B cell (primary cell): ENCODE measurements around the gene PRPS1. TPM values are rescaled to one million over a fixed set of nuclear protein-coding genes. Genes with fewer than 3 reads are reported as not detected.
A peak's percentile ranks its signal among the peaks of the same experiment; 100 is the strongest.

Experiments used
- ATAC-seq: fragments of 200-7000 bp; cut with Tn5 transposase; one replicate; pipeline ENCODE4 v1.10.0; 2021; ENCODE audit warnings: low read depth, mild to moderate bottlenecking, moderate number of reproducible peaks, moderate library complexity
- CTCF ChIA-PET: fragments of 350-600 bp; sonication (Branson Sonifier 250); formaldehyde crosslinking; loops from one replicate; lab custom pipeline; 2021; ENCODE audit warnings: antibody characterized with exemption, inconsistent platforms; lab: Charles Lee
- POLR2A ChIA-PET: fragments of 350-600 bp; sonication (Branson Sonifier 250); formaldehyde crosslinking; loops from one replicate; lab custom pipeline; 2021; ENCODE audit warnings: antibody characterized with exemption; lab: Charles Lee
- DNase-seq: peaks from one replicate; pipeline ENCODE4 v3.0.0; 2013
- H2AFZ ChIP-seq: 2 replicates; pipeline ENCODE4 v1.6.1; 2012; ENCODE audit warnings: mild to moderate bottlenecking, low read depth, low read length; ENCODE audit not compliant: insufficient read depth, poor library complexity, severe bottlenecking
- H3K27ac ChIP-seq, 2 donors: 1 replicate in 1 of 2; 2 replicates in 1 of 2; pipeline ENCODE4 v1.5.1; 2012 to 2013; ENCODE audit warnings: low read length in 2 of 2, mild to moderate bottlenecking in 2 of 2, moderate library complexity in 1 of 2
- H3K27me3 ChIP-seq, 4 experiments: fragments of 200-600 bp in 1 of 4; sonication (generic) in 1 of 4; replicated peaks in 1 of 4; 1 replicate in 2 of 4; 2 replicates in 2 of 4; pipeline versions ENCODE4 v1.6.1 to v1.7.0; 2013 to 2016; ENCODE audit warnings: low read length in 3 of 4, mild to moderate bottlenecking in 2 of 4, mixed read lengths in 1 of 4, moderate library complexity in 1 of 4; ENCODE audit not compliant: insufficient read depth in 4 of 4, control insufficient read depth in 3 of 4; ENCODE audit errors: control extremely low read depth in 1 of 4
- H3K36me3 ChIP-seq, 2 experiments: replicated peaks in 1 of 2; 1 replicate in 1 of 2; 2 replicates in 1 of 2; pipeline versions ENCODE4 v1.6.1 to v1.7.1; 2013; ENCODE audit warnings: low read length in 1 of 2; ENCODE audit not compliant: insufficient read depth in 2 of 2, control insufficient read depth in 1 of 2; ENCODE audit errors: control extremely low read depth in 1 of 2, extremely low read depth in 1 of 2
- H3K4me1 ChIP-seq, 2 donors: fragments of 200-600 bp in 1 of 2; sonication (generic) in 1 of 2; 1 replicate in 1 of 2; 2 replicates in 1 of 2; pipeline versions ENCODE4 v1.5.1 to v1.6.1; 2013 to 2017; ENCODE audit warnings: low read length in 2 of 2; ENCODE audit not compliant: control insufficient read depth in 2 of 2, insufficient read depth in 2 of 2
- H3K4me2 ChIP-seq: replicated peaks from 2 replicates; pipeline ENCODE3; 2012; ENCODE audit warnings: mild to moderate bottlenecking, low read depth, low read length; ENCODE audit not compliant: poor library complexity, severe bottlenecking
- H3K4me3 ChIP-seq, 5 experiments: fragments of 200-600 bp in 1 of 5; sonication (generic) in 1 of 5; 1 replicate in 3 of 5; 2 replicates in 2 of 5; pipeline versions ENCODE4 v1.5.1 to v1.7.0; 2011 to 2016; ENCODE audit warnings: low read length in 4 of 5, mild to moderate bottlenecking in 4 of 5, low read depth in 2 of 5, control low read depth in 1 of 5, moderate library complexity in 1 of 5; ENCODE audit not compliant: insufficient read depth in 1 of 5; ENCODE audit errors: control extremely low read depth in 1 of 5, extremely low read depth in 1 of 5
- H3K79me2 ChIP-seq: fragments of 200-600 bp; sonication (generic); one replicate; pipeline ENCODE4 v1.6.0; 2016; ENCODE audit warnings: low read length; ENCODE audit not compliant: control insufficient read depth, insufficient read depth
- H3K9ac ChIP-seq: fragments of 200-600 bp; sonication (generic); 2 replicates; pipeline ENCODE4 v1.6.1; 2017; ENCODE audit warnings: mild to moderate bottlenecking, low read length, moderate library complexity
- H3K9me3 ChIP-seq, 3 donors: one replicate each; pipeline versions ENCODE4 v1.6.1 to v1.7.1; 2013; ENCODE audit warnings: low read length in 2 of 3; ENCODE audit not compliant: control insufficient read depth in 2 of 3, insufficient read depth in 1 of 3; ENCODE audit errors: control extremely low read depth in 1 of 3
- H4K20me1 ChIP-seq: 2 replicates; pipeline ENCODE4 v1.6.0; 2012; ENCODE audit warnings: mild to moderate bottlenecking, low read length; ENCODE audit not compliant: insufficient read depth, control insufficient read depth, poor library complexity, severe bottlenecking
- H3K27ac Mint-ChIP-seq: one replicate; pipeline ENCODE4 v1.8.0; 2021; ENCODE audit warnings: mixed read lengths
- H3K27me3 Mint-ChIP-seq: one replicate; pipeline ENCODE4 v1.8.0; 2021; ENCODE audit warnings: mixed read lengths
- H3K4me1 Mint-ChIP-seq: one replicate; pipeline ENCODE4 v1.8.0; 2021; ENCODE audit warnings: mixed read lengths
- H3K4me3 Mint-ChIP-seq: one replicate; pipeline ENCODE4 v1.8.0; 2021; ENCODE audit warnings: mixed read lengths
- H3K9me3 Mint-ChIP-seq: one replicate; pipeline ENCODE4 v1.8.0; 2022; ENCODE audit warnings: mixed read lengths; ENCODE audit not compliant: insufficient read depth
- EZH2 ChIP-seq: IDR thresholded peaks from 2 replicates; pipeline ENCODE4 v1.6.1; 2012; ENCODE audit warnings: borderline replicate concordance, low read depth, mild to moderate bottlenecking, moderate library complexity, low read length; ENCODE audit not compliant: insufficient read depth, poor library complexity, severe bottlenecking
- WGBS: methylation state at CpG from one replicate; pipeline ENCODE4 v1.1.5; 2013; ENCODE audit warnings: missing lambda C conversion rate; ENCODE audit not compliant: insufficient coverage; 5-methylcytosine and 5-hydroxymethylcytosine counted together
- intact Hi-C: fragments of 100-400 bp; cut with micrococcal nuclease; formaldehyde crosslinking; loops from one replicate; pipeline ENCODE4 v1.10.0; 2022
- polyA plus RNA-seq: library from polyadenylated mRNA; depleted of rRNA; stranded (reverse); fragments of >200 nt; gene quantifications from 2 replicates; pipeline ENCODE4 v1.2.3, GENCODE V29; 2012
- total RNA-seq, 2 donors: library from RNA; stranded (reverse); fragments of 120-200 nt in 1 of 2; gene quantifications; 1 replicate in 1 of 2; 2 replicates in 1 of 2; pipeline versions ENCODE4 v1.2.3 to v1.2.4, GENCODE V29; 2013 to 2022
- TF ChIP-seq, protein P1 (sequence below): fragments of 200-600 bp; IDR thresholded peaks from one replicate; pipeline ENCODE4 v1.8.0; 2022; ENCODE audit warnings: antibody characterized with exemption, mild to moderate bottlenecking

Gene PRPS1
- total and polyA plus RNA-seq, 2 donors (not counting 1 experiment from before 2014, with no cell fraction given) = 42.2 to 52.1 TPM

DNA sequence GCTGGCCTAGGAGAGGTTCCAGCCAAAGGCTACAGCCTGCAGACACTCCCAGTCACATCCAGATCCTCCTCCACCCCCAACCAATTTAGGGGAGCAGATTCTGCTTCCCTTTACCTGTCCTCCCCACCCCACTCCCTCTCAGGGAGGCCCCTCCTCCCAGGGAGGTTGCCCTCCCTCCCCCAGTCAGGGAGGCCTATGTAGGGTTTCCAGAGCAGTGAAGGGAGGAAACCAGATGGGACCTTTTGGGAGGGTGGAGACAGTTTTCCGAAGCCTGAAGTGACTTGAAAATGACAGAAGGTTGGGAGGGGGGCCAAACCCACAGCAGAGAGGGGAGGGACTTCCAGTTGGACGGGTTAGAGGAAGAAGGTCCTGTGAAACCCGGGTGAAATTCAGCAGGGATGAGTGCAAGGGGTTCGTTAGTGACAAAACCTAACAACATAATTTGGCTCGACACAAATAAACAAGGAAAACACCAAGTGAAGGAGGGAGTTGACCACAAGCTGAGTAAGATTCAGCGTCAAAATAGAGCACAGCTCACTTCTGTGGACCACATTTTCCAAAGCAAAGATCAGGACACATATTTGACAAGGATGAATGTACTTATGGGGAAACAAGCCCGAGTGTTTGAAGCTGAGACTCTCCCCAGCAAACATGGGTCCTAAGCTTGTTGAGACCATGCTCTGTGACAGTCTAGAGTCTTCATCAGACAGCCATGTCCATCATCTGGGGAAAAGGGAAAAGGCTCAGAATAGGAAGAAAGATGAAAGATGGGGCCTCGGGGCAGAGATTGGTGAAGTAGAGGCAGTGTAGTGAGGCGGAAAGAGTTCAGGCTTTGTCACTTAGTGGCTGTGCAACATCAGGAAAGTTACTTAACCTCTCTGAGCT is 46.4 kb downstream of the PRPS1 start:
- Histone ChIP-seq H2AFZ (no peak overlapping the region), H3K4me1 (peaks cover 53 to 70% of the 10 kb centered on the region in 2 donors)

More for the DNA sequence above, 46.4 kb downstream of the PRPS1 start:
- CTCF ChIA-PET = interaction anchor here (1.5 to 9.1 kb wide), 6 partner anchors 10 to 102 kb away, joined by 3 to 318 read pairs (median 26); partner anchors contain the start of genes NCBP2L and TSC22D3
- POLR2A ChIA-PET = interaction anchor here (0.9 to 8.2 kb wide), 3 partner anchors 11 to 101 kb away, joined by 3 to 375 read pairs (median 53); partner anchors contain the start of genes NCBP2L and TSC22D3
- H3K9ac ChIP-seq = peak overlapping the region; percentile 70
- peak overlapping the region; percentile 98 for H3K27ac Mint-ChIP-seq
- H3K4me2 ChIP-seq = peak overlapping the region; percentile 90
- no peaks in the 10 kb centered on the region for H3K36me3 ChIP-seq
- intact Hi-C loops = loop anchor here (1.0 kb wide), 3 partner anchors 37 to 68 kb away; partner anchors contain the start of gene PRPS1
- DNase-seq (no peak), ATAC-seq (peak; percentile 3)
- peaks cover 64% of the 10 kb centered on the region for H3K4me1 Mint-ChIP-seq
- H3K79me2 ChIP-seq = peaks cover 14% of the 10 kb centered on the region
- no peaks in the 10 kb centered on the region for H3K27me3 ChIP-seq
- H3K27ac ChIP-seq = peak overlapping the region; percentile 99 to 100
- no peaks in the 10 kb centered on the region for H3K9me3 Mint-ChIP-seq
- no peaks in the 10 kb centered on the region for H3K9me3 ChIP-seq
- no peaks in the 10 kb centered on the region for H3K27me3 Mint-ChIP-seq
- TF ChIP-seq, protein P1, sequence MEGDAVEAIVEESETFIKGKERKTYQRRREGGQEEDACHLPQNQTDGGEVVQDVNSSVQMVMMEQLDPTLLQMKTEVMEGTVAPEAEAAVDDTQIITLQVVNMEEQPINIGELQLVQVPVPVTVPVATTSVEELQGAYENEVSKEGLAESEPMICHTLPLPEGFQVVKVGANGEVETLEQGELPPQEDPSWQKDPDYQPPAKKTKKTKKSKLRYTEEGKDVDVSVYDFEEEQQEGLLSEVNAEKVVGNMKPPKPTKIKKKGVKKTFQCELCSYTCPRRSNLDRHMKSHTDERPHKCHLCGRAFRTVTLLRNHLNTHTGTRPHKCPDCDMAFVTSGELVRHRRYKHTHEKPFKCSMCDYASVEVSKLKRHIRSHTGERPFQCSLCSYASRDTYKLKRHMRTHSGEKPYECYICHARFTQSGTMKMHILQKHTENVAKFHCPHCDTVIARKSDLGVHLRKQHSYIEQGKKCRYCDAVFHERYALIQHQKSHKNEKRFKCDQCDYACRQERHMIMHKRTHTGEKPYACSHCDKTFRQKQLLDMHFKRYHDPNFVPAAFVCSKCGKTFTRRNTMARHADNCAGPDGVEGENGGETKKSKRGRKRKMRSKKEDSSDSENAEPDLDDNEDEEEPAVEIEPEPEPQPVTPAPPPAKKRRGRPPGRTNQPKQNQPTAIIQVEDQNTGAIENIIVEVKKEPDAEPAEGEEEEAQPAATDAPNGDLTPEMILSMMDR = no peak
- no peak for TF ChIP-seq EZH2
- peak overlapping the region in 4 of 5 experiments; percentile 13 to 44 (median 38) for H3K4me3 ChIP-seq
- no peaks in the 10 kb centered on the region for H4K20me1 ChIP-seq
- peak overlapping the region; percentile 88 for H3K4me3 Mint-ChIP-seq
- no CpG with 5 or more reads among the region's 9 CpGs for WGBS
